RWPE1 (cell line): ENCODE results near the gene GBP1.
"Not testable (repeated sequence)": the region's sequence is repeated elsewhere in the genome, so short reads cannot be mapped to it uniquely, and the experiment has no call there.

Source experiments
- CTCF ChIA-PET: fragments of 350-600 bp; sonication (Branson Sonifier 250); formaldehyde crosslinking; extraction: SDS; loops from one replicate; lab custom pipeline; 2021; lab: Yijun Ruan, JAX
- POLR2A ChIA-PET: fragments of 400-600 bp; formaldehyde crosslinking; extraction: SDS; loops from one replicate; lab custom pipeline; 2020; ENCODE audit warnings: antibody characterized with exemption; ENCODE audit not compliant: low non-redundant PET; lab: Yijun Ruan, JAX
- DNase-seq: peaks from one replicate; pipeline ENCODE4 v3.0.0; 2012; ENCODE audit warnings: low spot score
- H3K27ac ChIP-seq: fragments of 450-650 bp; 2 replicates; pipeline ENCODE4 v1.5.1; 2017
- CTCF ChIP-seq: fragments of 450-650 bp; conservative IDR thresholded peaks from 2 replicates; pipeline ENCODE4 v1.5.1; 2017; ENCODE audit warnings: low read depth, mild to moderate bottlenecking

GBP1 gene

GRCh38 chr1:89041119-89041641, 23.8 kb downstream of the GBP1 start:
- ChIA-PET CTCF (no interaction called here), POLR2A (no interaction called here)
- H3K27ac ChIP-seq: no peak overlapping the region
- DNase-seq: peak; percentile 27
- TF ChIP-seq CTCF: no peak

GRCh38 chr1:89040315-89040626, 24.7 kb downstream of the GBP1 start:
- no peak for TF ChIP-seq CTCF
- DNase-seq: no peak
- CTCF ChIA-PET: no interaction called here
- POLR2A ChIA-PET: no interaction called here
- H3K27ac ChIP-seq: no peak overlapping the region

GRCh38 chr1:89037186-89037585, 27.8 kb downstream of the GBP1 start:
- TF ChIP-seq CTCF: no peak
- no peak overlapping the region for H3K27ac ChIP-seq
- DNase-seq: no peak
- ChIA-PET CTCF (no interaction called here), POLR2A (no interaction called here)

- no peak overlapping the region for H3K27ac ChIP-seq
- no peak for TF ChIP-seq CTCF
- CTCF ChIA-PET: no interaction called here
- POLR2A ChIA-PET: no interaction called here
- DNase-seq: no peak
These were observed 29.9 kb downstream of the GBP1 start for GRCh38 chr1:89035080-89035479.

- H3K27ac ChIP-seq, POLR2A ChIA-PET, DNase-seq: not testable (repeated sequence)
- CTCF ChIA-PET: interaction anchor here (0.6 to 0.7 kb wide), 2 partner anchors 9 to 324 kb away, joined by 3 read pairs; no protein-coding TSS in a partner anchor
These were observed 31.0 kb downstream of the GBP1 start for GRCh38 chr1:89034004-89034403.

GRCh38 chr1:89029051-89029450, 36.0 kb downstream of the GBP1 start:
- POLR2A ChIA-PET, DNase-seq, H3K27ac ChIP-seq, CTCF ChIA-PET: not testable (repeated sequence)

GRCh38 chr1:89025928-89026327, 39.1 kb downstream of the GBP1 start:
- no peak overlapping the region for H3K27ac ChIP-seq
- ChIA-PET CTCF (no interaction called here), POLR2A (no interaction called here)
- no peak for DNase-seq
- TF ChIP-seq CTCF: no peak

GRCh38 chr1:89023026-89023425, 42.0 kb downstream of the GBP1 start:
- ChIA-PET CTCF (interaction anchor here (0.5 to 0.8 kb wide), 3 partner anchors 124 to 1582 kb away, joined by 3 to 4 read pairs (median 3); no protein-coding TSS in a partner anchor), POLR2A (no interaction called here)

More at GRCh38 chr1:89023026-89023425, 42.0 kb downstream of the GBP1 start:
- no peak overlapping the region for H3K27ac ChIP-seq
- DNase-seq: no peak
- no peak for TF ChIP-seq CTCF
